ENCODE results near the gene SPECC1.
A peak's percentile ranks its signal among the peaks of the same experiment; 100 is the strongest.
"Not testable (repeated sequence)": the region's sequence is repeated elsewhere in the genome, so short reads cannot be mapped to it uniquely, and the experiment has no call there.

The SPECC1 gene

GRCh38 chr17:20073055-20073979, 64.2 kb downstream of the SPECC1 start:
- DNase-seq: no peak

- DNase-seq: no peak
Observed at GRCh38 chr17:20074001-20074400, 64.8 kb downstream of the SPECC1 start.

GRCh38 chr17:20074489-20074888, 65.3 kb downstream of the SPECC1 start:
- no peak for DNase-seq

- DNase-seq: not testable (repeated sequence)
Observed at GRCh38 chr17:20076137-20076536, 67.0 kb downstream of the SPECC1 start.

- DNase-seq: no peak
Observed at GRCh38 chr17:20077978-20078685, 69.0 kb downstream of the SPECC1 start.

- no peak for DNase-seq
Observed at GRCh38 chr17:20080513-20080912, 71.4 kb downstream of the SPECC1 start.

GRCh38 chr17:20083156-20083859, 74.1 kb downstream of the SPECC1 start:
- no peak for DNase-seq

GRCh38 chr17:20084621-20085282, 75.6 kb downstream of the SPECC1 start:
- DNase-seq: no peak

GRCh38 chr17:20085283-20085845, 76.2 kb downstream of the SPECC1 start:
- DNase-seq: no peak

- DNase-seq: no peak
Observed at GRCh38 chr17:20086416-20087076, 77.4 kb downstream of the SPECC1 start.

GRCh38 chr17:20087538-20088250, 78.5 kb downstream of the SPECC1 start:
- no peak for DNase-seq

- DNase-seq: no peak
Observed at GRCh38 chr17:20089756-20090547, 80.8 kb downstream of the SPECC1 start.

- DNase-seq: no peak
Observed at GRCh38 chr17:20091174-20092029, 82.2 kb downstream of the SPECC1 start.

- peak; percentile 75 for DNase-seq
Observed at GRCh38 chr17:20092261-20092867, 83.2 kb downstream of the SPECC1 start.

GRCh38 chr17:20092973-20093626, 83.9 kb downstream of the SPECC1 start:
- DNase-seq: peak; percentile 66

GRCh38 chr17:20094777-20095176, 85.6 kb downstream of the SPECC1 start:
- no peak for DNase-seq

- peak; percentile 33 for DNase-seq
Observed at GRCh38 chr17:20095336-20096080, 86.3 kb downstream of the SPECC1 start.

- no peak for DNase-seq
Observed at GRCh38 chr17:20096430-20096829, 87.3 kb downstream of the SPECC1 start.

Data from NCI-H345 (cell line).